SHP77 treated with DMSO at 0.1 percent for 48 hours (cell line): ENCODE measurements around the gene B3GNT9.
A peak's percentile ranks its signal among the peaks of the same experiment; 100 is the strongest.

Experiments
- DNase-seq: peaks from one replicate; lab custom pipeline; 2025; lab: John Stamatoyannopoulos, UW

B3GNT9 gene, protein sequence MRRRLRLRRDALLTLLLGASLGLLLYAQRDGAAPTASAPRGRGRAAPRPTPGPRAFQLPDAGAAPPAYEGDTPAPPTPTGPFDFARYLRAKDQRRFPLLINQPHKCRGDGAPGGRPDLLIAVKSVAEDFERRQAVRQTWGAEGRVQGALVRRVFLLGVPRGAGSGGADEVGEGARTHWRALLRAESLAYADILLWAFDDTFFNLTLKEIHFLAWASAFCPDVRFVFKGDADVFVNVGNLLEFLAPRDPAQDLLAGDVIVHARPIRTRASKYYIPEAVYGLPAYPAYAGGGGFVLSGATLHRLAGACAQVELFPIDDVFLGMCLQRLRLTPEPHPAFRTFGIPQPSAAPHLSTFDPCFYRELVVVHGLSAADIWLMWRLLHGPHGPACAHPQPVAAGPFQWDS

DNA sequence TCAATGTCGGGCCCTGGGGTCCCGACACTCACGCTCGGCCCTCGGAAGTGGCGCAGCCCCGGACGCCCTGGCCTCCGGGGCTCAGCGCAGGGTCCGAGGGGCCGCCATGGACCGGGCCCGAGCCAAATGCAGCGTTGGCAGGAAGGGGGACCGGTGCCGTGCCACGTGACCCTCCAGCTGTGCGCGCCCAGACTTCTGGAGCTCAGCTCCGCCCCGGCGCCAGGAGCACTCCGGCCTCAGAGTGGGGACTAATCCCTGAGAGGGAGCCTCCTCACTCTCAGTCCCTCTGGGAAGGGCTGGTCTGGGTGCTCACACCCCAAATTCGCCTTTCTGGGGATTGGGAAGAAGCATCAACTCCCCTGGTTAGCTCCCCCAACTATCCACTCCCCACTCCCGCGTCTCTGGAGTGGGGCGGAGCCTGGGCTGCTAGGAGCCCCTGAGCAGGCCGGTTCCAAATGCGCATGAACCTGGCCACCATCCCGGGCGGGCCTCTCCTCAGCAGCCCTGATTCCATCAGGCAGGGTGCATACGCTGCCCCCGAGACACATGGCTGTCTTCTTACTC is at the start of gene B3GNT9:
TSS of gene B3GNT9 (minus strand) at position 166 of the 564 bp plus-strand sequence. CDS start 513 bp downstream, outside the sequence.
- DNase-seq = no peak

DNA sequence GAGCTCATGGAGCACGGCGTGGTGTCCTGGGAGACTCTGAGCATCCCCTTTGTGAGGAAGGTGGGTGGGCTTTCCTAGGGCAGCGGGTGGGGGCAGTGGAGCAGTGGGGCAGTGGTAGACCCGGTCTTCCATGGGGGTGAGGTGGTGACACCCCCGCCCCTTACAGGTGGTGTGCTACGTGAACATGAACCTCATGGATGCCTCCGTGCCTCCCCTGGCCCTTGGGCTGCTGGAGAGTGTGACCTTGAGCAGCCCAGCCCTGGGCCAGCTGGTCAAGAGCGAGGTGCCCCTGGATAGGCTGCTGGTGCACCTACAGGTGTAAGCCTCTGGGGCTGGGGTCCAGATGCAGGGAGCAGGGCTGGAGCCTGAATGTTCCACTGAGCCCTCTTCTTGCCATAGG is 49.7 kb upstream of the B3GNT9 start:
- DNase-seq = no peak

DNA sequence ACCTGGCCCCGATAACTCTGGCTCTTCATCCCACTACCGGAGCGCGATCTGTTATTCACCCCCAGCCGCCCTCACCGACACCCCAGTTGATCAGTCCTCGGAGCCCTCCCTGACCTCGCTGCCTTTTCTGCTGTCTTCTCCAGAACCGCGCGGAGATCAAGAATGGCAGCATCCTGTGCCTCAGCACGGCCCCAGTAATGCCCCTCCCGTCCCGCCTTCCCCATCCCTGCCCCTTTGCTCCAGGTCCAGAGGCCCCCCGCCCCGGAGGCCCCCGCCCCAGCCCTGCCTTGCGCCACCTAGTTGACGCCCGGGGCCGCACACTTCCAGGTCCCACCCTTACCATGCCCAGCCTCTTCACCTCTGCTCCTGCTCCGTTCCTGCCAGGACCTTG is 49.0 kb upstream of the B3GNT9 start:
- DNase-seq = no peak

DNA sequence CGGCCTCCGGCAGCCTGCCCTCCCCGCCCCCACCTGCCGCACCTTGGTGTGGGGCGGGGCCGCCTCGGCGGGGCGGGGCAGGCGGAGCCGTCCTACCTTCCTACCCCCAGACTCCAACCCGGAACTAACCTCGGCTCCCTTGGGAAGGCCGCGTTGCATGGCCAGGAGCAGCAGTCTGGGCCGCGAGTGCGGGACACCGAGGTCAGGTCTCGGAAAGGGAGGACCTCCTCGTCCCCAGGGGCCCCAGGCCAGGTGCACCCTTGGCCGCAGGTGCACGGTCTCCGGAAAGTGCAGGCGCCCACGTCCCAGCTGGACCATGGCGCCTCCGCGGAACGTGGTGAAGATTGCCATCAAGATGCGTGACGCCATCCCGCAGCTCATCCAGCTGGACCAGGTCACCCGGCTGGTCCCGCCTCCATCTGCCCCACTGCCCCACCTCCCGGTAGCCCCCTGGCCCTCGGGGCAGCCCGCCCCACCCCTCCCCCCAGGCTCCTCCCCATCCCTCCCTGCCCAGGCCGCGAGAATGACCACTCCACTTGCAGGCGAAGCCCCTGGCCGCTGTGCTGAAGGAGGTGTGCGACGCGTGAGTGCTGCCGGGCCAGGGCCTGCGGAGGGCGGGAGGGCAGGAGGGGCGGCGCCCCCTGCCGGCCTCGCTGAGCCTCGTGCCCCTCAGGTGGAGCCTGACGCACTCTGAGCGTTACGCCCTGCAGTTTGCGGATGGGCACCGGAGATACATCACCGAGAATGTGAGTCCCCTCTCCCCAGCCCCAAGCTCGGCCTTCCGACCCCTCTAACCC is 48.4 kb upstream of the B3GNT9 start, which contains the start of gene ELMO3:
TSS of gene ELMO3 (plus strand) at position 121 of the 797 bp plus-strand sequence. CDS start at position 317, 196 bp downstream.
- no peak for DNase-seq

DNA sequence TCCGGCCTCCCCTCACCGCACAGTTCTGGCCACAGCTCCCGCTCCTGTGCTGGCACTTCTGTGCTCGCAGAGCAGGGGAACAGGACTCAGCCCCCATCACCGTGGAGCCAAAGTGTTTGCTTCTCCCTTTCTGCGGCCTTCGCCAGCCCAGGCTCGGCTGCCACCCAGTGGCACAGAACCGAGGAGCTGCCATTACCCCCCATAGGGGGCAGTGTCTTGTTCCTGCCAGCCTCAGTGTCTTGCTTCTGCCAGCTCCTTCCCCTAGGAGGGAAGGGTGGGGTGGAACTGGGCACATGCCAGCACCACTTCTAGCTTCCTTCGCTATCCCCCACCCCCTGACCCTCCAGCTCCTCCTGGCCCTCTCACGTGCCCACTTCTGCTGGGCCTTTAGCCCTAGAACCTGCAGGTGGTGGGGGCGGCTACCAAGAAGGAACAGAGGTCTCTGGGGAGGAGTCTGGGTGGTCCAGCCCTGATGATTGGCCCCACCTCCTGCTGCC is 47.5 kb upstream of the B3GNT9 start:
- DNase-seq = no peak

DNA sequence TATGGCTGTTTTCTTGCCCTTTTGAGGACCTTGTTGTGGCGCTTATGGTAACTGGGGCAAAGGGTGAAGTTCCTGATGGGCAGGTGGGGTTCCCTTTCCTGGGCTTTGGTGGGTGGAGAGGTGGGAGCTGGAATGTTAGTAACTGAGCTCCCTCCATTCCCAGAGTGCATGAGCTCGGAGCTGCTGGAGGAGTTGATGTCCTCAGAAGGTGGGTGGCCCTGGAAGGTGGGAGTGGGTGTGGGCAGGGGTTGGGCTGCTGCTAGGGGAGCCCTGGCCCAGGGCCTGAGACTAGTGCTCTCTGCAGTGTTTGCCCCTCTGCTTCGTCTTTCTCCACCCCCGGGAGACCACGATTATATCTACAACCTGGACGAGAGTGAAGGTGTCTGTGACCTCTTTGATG is 46.9 kb upstream of the B3GNT9 start:
- DNase-seq = no peak

DNA sequence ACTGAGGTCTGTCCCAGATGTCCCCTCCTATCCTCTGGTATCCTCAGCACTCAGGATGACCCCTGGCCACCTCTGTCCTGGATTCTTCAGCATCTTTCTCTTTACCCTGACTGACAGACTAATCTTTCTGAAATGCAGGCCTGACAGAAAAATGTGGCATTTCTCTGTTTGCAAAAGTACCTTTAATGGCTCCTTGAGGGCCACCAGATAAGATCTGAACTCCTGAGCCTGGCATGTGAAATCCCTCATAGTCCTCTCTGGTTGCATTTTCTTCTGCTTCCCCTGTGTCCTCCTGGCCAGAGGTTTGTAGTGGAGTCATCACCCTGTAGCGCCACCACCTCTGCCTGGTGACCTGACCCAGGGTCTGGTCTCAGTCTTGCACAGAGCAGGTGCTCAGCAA is 46.1 kb upstream of the B3GNT9 start:
- no peak for DNase-seq

DNA sequence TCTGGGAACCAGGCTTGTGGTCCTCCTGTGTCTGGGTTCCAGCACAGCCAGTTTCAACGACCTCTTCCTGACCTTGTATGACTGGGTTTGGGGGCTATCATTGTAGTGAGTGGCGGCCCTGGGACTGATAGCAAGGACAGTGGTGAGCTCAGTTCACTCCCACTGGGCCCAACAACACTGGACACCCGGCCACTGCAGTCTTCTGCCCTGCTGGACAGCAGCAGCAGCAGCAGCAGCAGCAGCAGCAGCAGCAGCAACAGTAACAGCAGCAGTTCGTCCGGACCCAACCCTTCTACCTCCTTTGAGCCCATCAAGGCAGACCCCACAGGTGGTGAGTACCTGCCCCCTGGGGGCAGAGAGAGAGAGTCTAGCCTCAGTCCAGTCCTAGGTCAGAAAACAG is 44.9 kb upstream of the B3GNT9 start:
- DNase-seq = no peak

DNA sequence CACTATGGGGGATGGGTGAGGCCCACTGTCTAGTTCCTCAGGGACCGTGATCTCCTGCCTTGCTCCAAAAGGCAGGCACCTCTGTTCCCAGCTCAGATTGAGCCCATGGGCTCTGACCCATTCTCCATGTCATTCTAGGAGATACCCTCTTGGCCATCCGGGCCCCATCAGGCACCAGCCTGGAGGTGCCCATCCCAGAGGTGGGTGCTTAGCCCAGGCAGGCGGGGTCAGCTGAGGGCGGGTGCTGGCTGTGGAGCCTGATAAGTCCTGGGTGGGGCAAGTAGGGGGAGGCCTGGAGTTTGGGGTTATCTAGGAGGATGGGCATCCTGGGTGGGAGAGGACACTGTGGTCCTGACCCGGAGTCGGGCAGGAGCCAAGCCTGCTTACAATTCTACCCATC is 43.5 kb upstream of the B3GNT9 start:
- no peak for DNase-seq

DNA sequence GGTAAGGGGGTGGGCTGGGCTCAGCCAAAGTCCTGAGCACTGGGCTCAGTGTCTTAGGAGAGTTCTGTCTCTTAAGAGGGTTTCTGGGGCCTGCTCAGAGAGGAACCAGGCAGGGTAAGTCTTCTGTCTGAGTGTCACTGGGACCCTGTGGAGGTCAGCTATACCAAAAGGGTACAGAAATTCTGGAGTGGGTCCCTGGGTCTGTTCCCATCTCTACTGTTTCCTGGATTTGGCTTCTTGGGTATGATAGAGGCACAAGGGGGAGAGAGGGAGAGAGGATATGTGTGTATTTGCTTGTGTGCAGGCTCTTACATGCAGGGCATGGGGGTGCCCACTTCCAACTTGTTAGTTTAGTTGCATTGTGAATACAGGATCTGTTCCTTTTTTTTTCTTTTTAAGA is 42.7 kb upstream of the B3GNT9 start:
- no peak for DNase-seq

DNA sequence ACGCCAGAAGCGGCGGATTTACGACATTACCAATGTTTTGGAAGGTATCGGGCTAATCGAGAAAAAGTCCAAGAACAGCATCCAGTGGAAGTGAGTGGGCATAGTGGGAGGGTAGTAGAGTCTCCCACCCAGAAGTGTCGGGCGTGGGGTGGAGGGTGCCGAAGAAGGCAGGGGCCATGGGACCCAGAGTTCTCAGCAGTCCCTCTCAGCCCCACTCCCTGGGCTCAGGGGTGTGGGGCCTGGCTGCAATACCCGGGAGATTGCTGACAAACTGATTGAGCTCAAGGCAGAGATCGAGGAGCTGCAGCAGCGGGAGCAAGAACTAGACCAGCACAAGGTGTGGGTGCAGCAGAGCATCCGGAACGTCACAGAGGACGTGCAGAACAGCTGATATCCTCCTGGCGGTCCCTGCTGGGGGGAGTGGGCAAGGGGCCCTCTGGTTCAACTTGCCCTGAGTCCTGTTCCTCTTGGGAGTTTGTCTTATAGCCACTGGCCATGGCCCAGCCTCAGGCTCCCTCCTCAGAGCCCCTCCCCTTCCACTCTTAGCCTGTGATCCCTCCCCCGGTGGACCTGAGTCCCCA is 42.1 kb upstream of the B3GNT9 start:
- no peak for DNase-seq

DNA sequence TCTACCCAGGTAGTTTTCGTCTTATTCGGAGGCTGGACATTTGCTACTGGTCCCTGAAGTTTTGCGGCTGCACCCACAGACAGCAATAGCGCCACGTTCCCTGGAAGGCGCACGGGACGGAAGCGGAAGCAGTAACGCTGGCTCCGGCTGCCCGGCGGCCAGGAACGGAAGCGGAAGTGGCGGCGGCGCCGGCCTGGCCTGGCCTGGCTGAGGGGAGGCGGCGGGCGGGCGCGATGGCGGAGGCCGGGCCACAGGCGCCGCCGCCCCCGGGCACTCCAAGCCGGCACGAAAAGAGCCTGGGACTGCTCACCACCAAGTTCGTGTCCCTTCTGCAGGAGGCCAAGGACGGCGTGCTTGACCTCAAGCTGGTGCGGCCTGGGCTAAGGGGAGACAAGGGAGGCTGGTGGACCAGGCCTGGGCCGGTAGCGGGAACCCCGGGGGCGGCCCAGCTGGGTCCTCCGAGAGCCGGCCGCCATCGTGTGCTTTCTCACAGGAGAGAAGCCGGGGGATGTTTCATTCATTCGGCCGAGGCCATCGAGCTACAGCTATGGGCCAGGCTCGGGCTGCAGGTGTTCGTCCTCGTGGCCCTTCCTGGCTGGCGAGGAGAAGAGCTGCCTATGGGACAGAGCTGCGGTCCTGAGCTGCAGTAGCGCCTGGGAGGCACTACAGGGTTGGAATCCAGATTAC is 41.3 kb upstream of the B3GNT9 start, which contains the start of gene E2F4:
TSS of gene E2F4 (plus strand) at position 161 of the 687 bp plus-strand sequence. CDS start at position 234, 73 bp downstream.
- peak; percentile 79 for DNase-seq

DNA sequence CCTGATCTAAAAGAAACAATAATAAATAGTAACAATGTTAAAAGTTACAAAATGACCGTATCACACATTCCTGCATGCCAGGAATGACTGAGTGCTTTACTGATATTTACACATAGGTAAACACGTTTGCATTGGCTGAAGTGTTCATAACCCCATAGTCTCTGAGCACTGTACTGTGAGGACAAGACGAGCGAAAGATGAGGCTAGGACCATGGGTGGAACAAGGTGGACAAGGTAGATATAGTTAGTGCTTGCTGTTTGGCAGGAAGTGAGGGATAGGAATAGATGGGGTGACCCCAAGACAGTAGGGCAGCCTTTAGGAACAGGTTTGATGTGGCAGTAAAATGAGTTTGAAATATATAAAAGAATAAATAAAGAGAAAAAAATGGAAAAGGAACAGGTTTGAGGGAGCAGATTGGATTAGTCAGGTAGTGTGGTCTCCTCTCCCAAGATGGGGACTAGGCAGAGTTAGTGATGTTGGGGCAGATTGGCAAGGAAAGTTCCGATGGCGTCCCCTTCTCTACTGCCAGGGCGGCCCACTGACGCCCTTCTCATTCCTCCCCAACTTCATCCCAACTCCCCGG is 40.7 kb upstream of the B3GNT9 start:
- DNase-seq = no peak

DNA sequence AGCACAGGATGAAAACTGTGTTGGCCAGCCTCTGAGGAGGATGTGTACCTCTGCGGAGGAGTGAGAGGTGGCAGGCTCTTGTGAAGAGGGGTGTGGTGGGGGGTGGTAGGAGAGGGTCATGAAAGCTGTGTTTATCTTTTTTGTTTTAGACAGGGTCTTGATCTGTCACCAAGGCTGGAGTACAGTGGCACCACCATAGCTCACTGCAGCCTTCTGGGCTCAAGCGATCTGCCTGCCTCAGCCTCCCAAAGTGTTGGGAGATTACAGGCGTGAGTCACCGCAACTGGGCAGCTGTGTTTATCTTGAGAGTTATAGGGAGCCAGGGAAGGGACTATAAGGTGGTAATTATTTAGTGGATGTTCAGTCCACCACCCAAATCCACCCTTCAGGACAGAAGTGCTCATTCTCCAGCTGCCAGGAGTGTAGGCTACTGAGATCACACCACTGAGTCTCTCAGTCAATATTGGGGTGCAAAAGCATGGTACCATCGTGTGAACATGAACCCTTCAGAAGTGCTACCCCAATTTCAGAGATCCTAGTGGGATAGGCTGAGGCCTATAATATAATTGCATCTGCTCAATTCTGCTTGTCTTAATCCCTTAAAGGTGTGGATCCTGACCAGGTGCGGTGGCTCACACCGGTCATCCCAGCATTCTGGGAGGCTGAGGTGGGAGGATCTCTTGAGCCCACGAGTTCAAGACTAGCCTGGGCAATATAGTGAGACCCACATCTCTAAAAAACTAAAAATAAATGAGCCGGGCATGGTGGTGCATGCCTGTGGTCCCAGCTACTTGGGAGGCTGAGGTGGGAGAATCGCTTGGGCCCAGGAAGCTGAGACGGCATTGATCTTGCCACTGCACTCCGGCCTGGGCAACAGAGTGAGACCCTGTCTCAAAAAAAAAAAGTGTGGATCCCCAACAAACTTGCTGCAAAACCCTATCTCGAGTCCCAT is 39.9 kb upstream of the B3GNT9 start:
- DNase-seq = peak; percentile 11

DNA sequence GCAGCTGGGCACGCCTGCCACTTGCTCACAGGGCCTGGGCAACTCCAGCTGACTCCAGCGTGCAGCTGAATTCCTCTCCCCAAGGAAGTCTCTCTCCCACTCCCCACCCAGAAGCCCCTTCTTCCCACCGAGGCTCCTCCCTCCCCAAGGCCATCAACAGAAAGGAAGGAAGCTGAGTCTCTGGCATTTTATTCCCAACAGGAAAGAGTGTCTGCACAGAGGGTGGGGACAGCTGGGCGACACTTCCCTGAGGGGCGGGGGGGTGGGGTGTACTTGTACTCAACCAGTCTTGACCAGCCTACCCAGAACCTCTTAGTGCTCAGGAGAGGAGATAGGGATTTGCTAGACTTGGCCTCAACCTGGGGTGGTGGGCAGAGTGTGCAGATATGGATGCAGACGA is 39.2 kb upstream of the B3GNT9 start, which contains the start of gene EXOC3L1:
TSS of gene EXOC3L1 (minus strand) at position 96 of the 400 bp plus-strand sequence. CDS start 460 bp downstream, outside the sequence.
- no peak for DNase-seq

DNA sequence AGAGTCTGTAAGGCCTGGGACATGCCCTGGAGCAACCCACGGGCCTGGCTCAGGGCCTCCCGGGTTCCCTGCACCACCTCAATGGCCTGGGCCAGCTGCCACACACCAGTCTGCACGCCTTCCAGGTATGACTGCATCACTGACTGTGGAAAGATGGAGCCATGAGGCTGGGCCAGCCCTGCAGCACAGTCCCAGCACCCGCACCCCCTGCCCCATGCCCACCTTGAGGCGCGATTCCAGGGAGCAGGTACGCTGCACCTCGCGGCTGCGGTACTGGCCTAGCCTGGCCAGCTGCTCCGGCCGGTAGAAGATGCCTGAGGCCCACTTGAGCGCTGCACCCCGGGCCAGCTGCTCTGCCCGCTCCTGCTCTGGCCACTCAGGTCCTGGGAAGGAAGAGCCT is 38.0 kb upstream of the B3GNT9 start:
- DNase-seq = no peak

DNA sequence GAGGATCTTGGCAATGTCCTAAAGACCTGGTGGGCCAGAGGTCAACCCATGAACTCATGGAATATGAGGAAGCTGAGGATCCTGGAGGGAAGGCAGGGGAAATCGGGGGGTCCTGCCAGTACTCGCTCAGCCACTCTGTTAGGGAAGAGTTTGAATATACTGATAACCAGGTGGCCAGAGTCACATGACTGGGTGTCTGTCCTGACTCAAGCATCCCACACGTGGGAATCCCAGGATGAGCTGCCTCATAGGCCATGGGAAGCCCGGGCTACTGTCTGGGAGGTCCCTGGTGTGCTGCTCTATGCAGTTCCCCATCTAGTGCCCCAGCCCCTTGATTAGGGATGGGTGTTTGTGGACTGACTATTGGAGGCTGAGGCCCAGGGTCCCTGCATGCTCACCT is 37.5 kb upstream of the B3GNT9 start:
- no peak for DNase-seq

DNA sequence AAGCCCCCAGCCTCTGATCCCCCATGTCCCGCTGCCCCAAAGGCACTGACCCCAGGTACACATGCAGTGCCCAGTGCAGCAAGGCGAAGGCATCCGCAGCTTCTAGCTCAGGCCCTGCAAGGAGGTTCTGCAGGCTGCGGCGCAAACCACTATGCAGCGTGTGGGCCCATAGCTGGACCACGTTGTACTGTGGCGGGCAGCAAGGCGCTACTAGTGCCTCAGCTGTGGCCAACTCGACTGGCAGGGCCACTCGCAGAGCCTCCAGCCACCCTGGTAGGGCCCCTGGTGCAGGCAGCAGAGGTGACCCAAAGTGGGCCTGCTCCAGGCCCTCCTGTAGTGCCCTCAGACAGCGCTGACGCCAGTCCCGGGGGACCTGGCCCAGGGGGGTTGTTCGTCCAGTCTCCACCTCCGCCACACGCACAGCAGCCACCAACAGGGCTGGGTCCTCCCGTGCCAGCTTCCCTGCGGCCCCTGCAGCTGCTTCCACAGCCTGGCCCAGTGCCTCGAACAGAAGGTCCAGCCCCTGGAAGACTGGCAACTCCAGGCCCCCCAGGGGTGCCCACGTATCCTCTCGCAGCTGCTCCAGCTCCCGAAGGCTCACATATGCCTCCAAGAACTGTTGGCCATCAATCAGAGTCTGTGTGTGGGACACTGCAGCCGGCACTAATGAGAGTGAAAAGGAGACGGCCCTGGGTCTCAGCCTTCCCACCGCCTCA is 36.5 kb upstream of the B3GNT9 start:
- no peak for DNase-seq

DNA sequence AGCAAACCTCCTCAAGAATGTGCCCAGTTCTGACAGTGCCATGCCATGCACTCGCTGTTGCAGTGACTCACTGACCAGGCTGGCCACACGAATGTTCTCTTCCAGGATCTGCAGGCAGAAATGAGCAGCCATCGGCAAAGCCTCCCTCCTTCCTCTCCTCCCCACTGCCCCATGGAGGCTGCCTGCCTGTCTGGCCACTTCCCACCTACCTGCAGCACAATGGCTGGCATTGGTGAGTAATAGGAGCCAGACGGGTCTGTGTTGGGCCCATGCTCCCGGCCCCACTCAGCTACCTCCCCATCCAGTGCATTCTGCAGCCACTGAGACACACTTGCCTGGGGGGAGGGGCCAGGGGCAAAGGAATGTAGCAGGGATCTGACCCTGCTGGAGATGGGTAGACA is 35.8 kb upstream of the B3GNT9 start:
- no peak for DNase-seq
